GM12878 (cell line): ENCODE data around the gene CDR2. TPM values are rescaled to one million over a fixed set of nuclear protein-coding genes. Genes with fewer than 3 reads are reported as not detected.

ENCODE experiments used
- ATAC-seq: fragments of 200-7000 bp; cut with Tn5 transposase; 3 replicates; pipeline ENCODE4 v1.9.1; 2020; ENCODE audit warnings: mild to moderate bottlenecking, moderate library complexity
- BruUV-seq: library from RNA; stranded (reverse); fragments of 400-500 nt; replicated peaks from 2 replicates; lab custom pipeline; 2021; lab: Mats Ljungman, UMichigan
- CTCF ChIA-PET: fragments of 300-600 bp; sonication (Branson Sonifier 250); formaldehyde crosslinking; extraction: SDS; loops from one replicate; lab custom pipeline; 2021; ENCODE audit warnings: inconsistent platforms; lab: Yijun Ruan, JAX
- POLR2A ChIA-PET: fragments of 350-600 bp; formaldehyde crosslinking; extraction: SDS; loops from one replicate; lab custom pipeline; 2021; ENCODE audit warnings: inconsistent platforms; lab: Charles Lee
- RAD21 ChIA-PET: fragments of 300-600 bp; sonication (Branson Sonifier 250); formaldehyde crosslinking; loops from one replicate; lab custom pipeline; 2023; ENCODE audit warnings: antibody characterized with exemption; ENCODE audit not compliant: unreplicated experiment; lab: Charles Lee
- SMC1A ChIA-PET: fragments of 300-600 bp; sonication (Branson Sonifier 250); formaldehyde crosslinking; loops from one replicate; lab custom pipeline; 2023; ENCODE audit not compliant: unreplicated experiment, uncharacterized antibody; lab: Charles Lee
- DNase-seq: peaks from one replicate; pipeline ENCODE4 v3.0.0-alpha.2; 2011; ENCODE audit warnings: low read depth, low spot score
- FAIRE-seq: peaks from 3 replicates; lab custom pipeline; 2011; peaks lifted over from hg19 to GRCh38; lab: Jason Lieb, UNC
- H2AFZ ChIP-seq: 2 replicates; pipeline ENCODE4 v1.6.0; 2011; ENCODE audit warnings: low read depth, low read length, control low read depth; ENCODE audit not compliant: control insufficient read depth
- H3K27ac ChIP-seq: 2 replicates; pipeline ENCODE4 v1.5.1; 2011; ENCODE audit warnings: control low read depth; ENCODE audit not compliant: control insufficient read depth, insufficient read depth
- H3K27me3 ChIP-seq, 2 experiments: replicated peaks in 1 of 2; 2 replicates each; pipeline versions ENCODE4 v1.6.0 to v1.6.1; 2011; ENCODE audit warnings: low read length in 1 of 2; ENCODE audit not compliant: control insufficient read depth in 2 of 2, insufficient read depth in 2 of 2
- H3K36me3 ChIP-seq, 2 experiments: 2 replicates each; pipeline ENCODE4 v1.5.1; 2011; ENCODE audit warnings: low read length in 1 of 2; ENCODE audit not compliant: control insufficient read depth in 2 of 2, insufficient read depth in 2 of 2
- H3K4me1 ChIP-seq: 2 replicates; pipeline ENCODE4 v1.6.1; 2011; ENCODE audit warnings: mild to moderate bottlenecking, low read length, moderate library complexity, mixed read lengths; ENCODE audit not compliant: control insufficient read depth, insufficient read depth
- H3K4me2 ChIP-seq: 2 replicates; pipeline ENCODE4 v1.6.0; 2011; ENCODE audit warnings: control low read depth; ENCODE audit not compliant: control insufficient read depth, insufficient read depth
- H3K4me3 ChIP-seq: fragments of 200-600 bp; sonication (generic); 2 replicates; pipeline ENCODE4 v1.5.1; 2016
- H3K79me2 ChIP-seq: 2 replicates; pipeline ENCODE4 v1.6.0; 2011; ENCODE audit warnings: low read length; ENCODE audit not compliant: control insufficient read depth, insufficient read depth
- H3K9ac ChIP-seq: 2 replicates; pipeline ENCODE4 v1.8.0; 2011; ENCODE audit warnings: low read length, control low read depth, mixed read lengths; ENCODE audit not compliant: control insufficient read depth, insufficient read depth
- H3K9me3 ChIP-seq: replicated peaks from 3 replicates; pipeline ENCODE4 v1.5.1; 2011; ENCODE audit warnings: mild to moderate bottlenecking, low read length; ENCODE audit not compliant: control insufficient read depth, insufficient read depth
- H4K20me1 ChIP-seq: 2 replicates; pipeline ENCODE4 v1.6.0; 2011; ENCODE audit not compliant: control insufficient read depth, insufficient read depth
- BHLHE40 ChIP-seq, 2 experiments: fragments of 450-650 bp in 1 of 2; IDR thresholded peaks; 2 replicates each; pipeline ENCODE4 v1.6.1; 2011 to 2017; ENCODE audit warnings: low read depth in 2 of 2, borderline replicate concordance in 1 of 2, improper control_type of control experiment in 1 of 2, low read length in 1 of 2, mild to moderate bottlenecking in 1 of 2
- CHD2 ChIP-seq: IDR thresholded peaks from 2 replicates; pipeline ENCODE4 v1.6.1; 2011; ENCODE audit warnings: low read depth, low read length, improper control_type of control experiment, borderline replicate concordance
- EGR1 ChIP-seq, 2 experiments: IDR thresholded peaks; 1 replicate in 1 of 2; 2 replicates in 1 of 2; pipeline ENCODE4 v1.6.1; 2011 to 2012; ENCODE audit warnings: low read depth in 2 of 2, low read length in 2 of 2, borderline replicate concordance in 1 of 2, mild to moderate bottlenecking in 1 of 2, moderate library complexity in 1 of 2
- HCFC1 ChIP-seq: fragments of 150-350 bp; IDR thresholded peaks from 2 replicates; pipeline ENCODE4 v1.6.1; 2014; ENCODE audit warnings: low read length
- KDM1A ChIP-seq: fragments of 200-600 bp; sonication (generic); IDR thresholded peaks from 2 replicates; pipeline ENCODE4 v1.6.1; 2016; ENCODE audit warnings: borderline replicate concordance
- LARP7 ChIP-seq: fragments of 450-650 bp; IDR thresholded peaks from 2 replicates; pipeline ENCODE4 v1.6.1; 2017; ENCODE audit warnings: mild to moderate bottlenecking
- MYC ChIP-seq: IDR thresholded peaks from 2 replicates; pipeline ENCODE4 v1.6.1; 2011; ENCODE audit warnings: mild to moderate bottlenecking, low read length, moderate library complexity, inconsistent platforms; ENCODE audit not compliant: insufficient read depth, insufficient replicate concordance, insufficient read length, severe bottlenecking
- NBN ChIP-seq: fragments of 450-650 bp; IDR thresholded peaks from 2 replicates; pipeline ENCODE4 v1.6.1; 2016
- PML ChIP-seq: IDR thresholded peaks from 2 replicates; pipeline ENCODE4 v1.6.1; 2012; ENCODE audit warnings: low read length, inconsistent platforms
- POLR2AphosphoS2 ChIP-seq: IDR thresholded peaks from 2 replicates; pipeline ENCODE4 v1.6.1; 2011; ENCODE audit warnings: low read depth, mild to moderate bottlenecking, low read length, improper control_type of control experiment, moderate library complexity
- POU2F2 ChIP-seq: IDR thresholded peaks from 3 replicates; pipeline ENCODE4 v1.6.1; 2011; ENCODE audit warnings: low read depth, mild to moderate bottlenecking, low read length, borderline replicate concordance
- RUNX3 ChIP-seq: IDR thresholded peaks from 2 replicates; pipeline ENCODE4 v1.6.1; 2012; ENCODE audit warnings: low read length, inconsistent platforms
- SIX5 ChIP-seq: IDR thresholded peaks from 2 replicates; pipeline ENCODE4 v1.6.1; 2011; ENCODE audit warnings: mild to moderate bottlenecking, low read depth, low read length, moderate library complexity; ENCODE audit not compliant: severe bottlenecking
- SUPT20H ChIP-seq: IDR thresholded peaks from 2 replicates; pipeline ENCODE4 v1.6.1; 2011; ENCODE audit warnings: low read depth, mild to moderate bottlenecking, low read length, moderate library complexity, borderline replicate concordance; ENCODE audit not compliant: control insufficient read depth
- ZBED1 ChIP-seq: IDR thresholded peaks from 2 replicates; pipeline ENCODE4 v1.6.1; 2016; ENCODE audit warnings: borderline replicate concordance
- WGBS: methylation state at CpG from one replicate; pipeline ENCODE4 v1.1.6; 2016; ENCODE audit warnings: low lambda C conversion rate; ENCODE audit not compliant: insufficient replicate concordance, insufficient coverage; ENCODE audit errors: missing lambda C conversion rate; 5-methylcytosine and 5-hydroxymethylcytosine counted together
- in situ Hi-C: fragments of 300-500 bp; cut with MboI; formaldehyde crosslinking; loops from 9 replicates; pipeline ENCODE4 v1.14.3; 2018; ENCODE audit warnings: mixed read lengths
- intact Hi-C: fragments of 100-400 bp; cut with micrococcal nuclease; formaldehyde crosslinking; loops from one replicate; pipeline ENCODE4 v1.14.2; 2022; ENCODE audit not compliant: unreplicated experiment
- polyA plus RNA-seq, 11 experiments: library from polyadenylated mRNA; depleted of rRNA in 4 of 11; unstranded in 6 of 11; stranded (reverse) in 5 of 11; fragments of >200 nt; fragmentation: Nextera tagmentation in 4 of 11; fragmentation: Illumina TruSeq in 1 of 11; extraction: Ambion mirVana in 4 of 11; extraction: Trizol in 1 of 11; gene quantifications; 1 replicate in 1 of 11; 2 replicates in 10 of 11; pipeline versions ENCODE4 v1.2.1 to v1.2.3, GENCODE V29; 2011 to 2016; ENCODE audit warnings: inconsistent platforms in 2 of 11, missing spikeins in 2 of 11, low read depth in 1 of 11
- total RNA-seq, 4 experiments: library from RNA; depleted of rRNA in 3 of 4; stranded (reverse); fragments of >200 nt in 3 of 4; fragmentation: Illumina TruSeq in 1 of 4; extraction: Trizol in 1 of 4; gene quantifications; 2 replicates each; pipeline versions ENCODE4 v1.2.1 to v1.2.3, GENCODE V29; 2013 to 2021
- TF ChIP-seq, protein P1 (sequence below): IDR thresholded peaks from 2 replicates; pipeline ENCODE4 v1.6.1; 2012; ENCODE audit warnings: low read length, inconsistent platforms

Gene CDR2
- total and polyA plus RNA-seq, 10 of the 15 experiments (the other 5 are each of a cell fraction or from before 2014, with no cell fraction given) = 4.8 to 24.3 (median 19.2) TPM

DNA sequence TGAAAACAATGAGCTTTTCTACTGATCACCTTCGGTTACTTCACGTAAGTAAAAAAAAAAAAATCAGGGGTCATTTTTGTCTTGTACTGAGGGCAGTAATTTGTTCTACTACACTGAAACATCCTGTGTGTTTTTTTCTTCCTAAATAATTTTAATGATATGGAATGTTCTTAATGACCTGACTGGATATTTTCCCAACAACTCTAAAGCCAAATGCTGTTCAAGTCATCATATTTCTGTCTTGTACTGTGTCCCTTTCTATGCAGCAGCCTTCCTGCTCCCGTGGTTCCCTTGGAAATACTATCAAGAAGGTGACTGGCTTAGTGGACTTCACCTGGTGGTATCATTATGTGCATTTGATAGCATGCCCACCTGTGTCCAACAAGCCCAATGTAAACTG is 10.8 kb upstream of the CDR2 start:
- CTCF ChIA-PET = no interaction called here
- no TSS peak for BruUV-seq
- POLR2A ChIA-PET = interaction anchor here (0.6 to 0.7 kb wide), 2 partner anchors 42 to 89 kb away, joined by 4 read pairs; no protein-coding TSS in a partner anchor

More for the DNA sequence above, 10.8 kb upstream of the CDR2 start:
- no peaks in the 10 kb centered on the region for H3K9me3 ChIP-seq
- H3K36me3 ChIP-seq = no peaks in the 10 kb centered on the region
- no peak overlapping the region for H2AFZ ChIP-seq
- no peak for ATAC-seq
- H3K4me2 ChIP-seq = no peak overlapping the region
- SMC1A ChIA-PET = interaction anchor here (0.6 kb wide), 1 partner anchor 32 kb away, joined by 3 read pairs; no protein-coding TSS in a partner anchor
- FAIRE-seq = no peak
- DNase-seq = no peak
- in situ Hi-C loops = no loop called here
- RAD21 ChIA-PET = no interaction called here
- H4K20me1 ChIP-seq = no peaks in the 10 kb centered on the region
- no peaks in the 10 kb centered on the region for H3K27me3 ChIP-seq
- no peak overlapping the region for H3K4me3 ChIP-seq
- intact Hi-C loops = no loop called here
- 83% methylated on average over 3 of the region's 3 CpGs for WGBS
- no peaks in the 10 kb centered on the region for H3K4me1 ChIP-seq
- H3K9ac ChIP-seq = no peak overlapping the region
- TF ChIP-seq BHLHE40 (IDR thresholded peaks at IDR 0.05; ENCODE audit: borderline replicate concordance in 1 of 2, low read depth in 2 of 2, low read length in 1 of 2) (no peak), KDM1A (no peak), SIX5 (no peak), POU2F2 (no peak), PML (no peak), LARP7 (no peak), CHD2 (no peak), SUPT20H (no peak), EGR1 (IDR thresholded peaks at IDR 0.05; ENCODE audit: borderline replicate concordance in 1 of 2, low read depth in 2 of 2, low read length in 2 of 2) (no peak), POLR2AphosphoS2 (no peak), HCFC1 (no peak), MYC (no peak), NBN (no peak), RUNX3 (no peak), ZBED1 (no peak)
- TF ChIP-seq, protein P1, sequence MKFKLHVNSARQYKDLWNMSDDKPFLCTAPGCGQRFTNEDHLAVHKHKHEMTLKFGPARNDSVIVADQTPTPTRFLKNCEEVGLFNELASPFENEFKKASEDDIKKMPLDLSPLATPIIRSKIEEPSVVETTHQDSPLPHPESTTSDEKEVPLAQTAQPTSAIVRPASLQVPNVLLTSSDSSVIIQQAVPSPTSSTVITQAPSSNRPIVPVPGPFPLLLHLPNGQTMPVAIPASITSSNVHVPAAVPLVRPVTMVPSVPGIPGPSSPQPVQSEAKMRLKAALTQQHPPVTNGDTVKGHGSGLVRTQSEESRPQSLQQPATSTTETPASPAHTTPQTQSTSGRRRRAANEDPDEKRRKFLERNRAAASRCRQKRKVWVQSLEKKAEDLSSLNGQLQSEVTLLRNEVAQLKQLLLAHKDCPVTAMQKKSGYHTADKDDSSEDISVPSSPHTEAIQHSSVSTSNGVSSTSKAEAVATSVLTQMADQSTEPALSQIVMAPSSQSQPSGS = no peak
- H3K79me2 ChIP-seq = no peaks in the 10 kb centered on the region
- H3K27ac ChIP-seq = no peak overlapping the region
